GM10266 (cell line): ENCODE data around the gene SYDE1.

Experiments used
- DNase-seq: peaks from one replicate; pipeline ENCODE4 v3.0.0; 2012; ENCODE audit errors: extremely low spot score
- CTCF ChIP-seq: IDR thresholded peaks from 2 replicates; pipeline ENCODE4 v1.5.1; 2012; ENCODE audit warnings: mild to moderate bottlenecking, low read depth; ENCODE audit not compliant: control insufficient read depth, insufficient read depth; ENCODE audit errors: missing control alignments

Gene SYDE1

GRCh38 chr19:15128162-15128770, 21.1 kb downstream of the SYDE1 start:
- no peak for TF ChIP-seq CTCF
- no peak for DNase-seq

GRCh38 chr19:15129856-15130585, 22.8 kb downstream of the SYDE1 start:
- no peak for DNase-seq
- TF ChIP-seq CTCF = no peak

GRCh38 chr19:15136234-15136954, 29.2 kb downstream of the SYDE1 start:
- no peak for DNase-seq
- no peak for TF ChIP-seq CTCF

- DNase-seq = no peak
- no peak for TF ChIP-seq CTCF
These were observed 30.6 kb downstream of the SYDE1 start for GRCh38 chr19:15137777-15138176.

- DNase-seq = no peak
- no peak for TF ChIP-seq CTCF
These were observed 31.2 kb downstream of the SYDE1 start for GRCh38 chr19:15138427-15138826.

- TF ChIP-seq CTCF = no peak
- DNase-seq = no peak
These were observed 33.9 kb downstream of the SYDE1 start for GRCh38 chr19:15141143-15141542.

- TF ChIP-seq CTCF = no peak
- no peak for DNase-seq
These were observed 35.1 kb downstream of the SYDE1 start for GRCh38 chr19:15142313-15142712.
